ENCODE results near the gene SLC9A2. TPM values are rescaled to one million over a fixed set of nuclear protein-coding genes. Genes with fewer than 3 reads are reported as not detected.

Gene SLC9A2
- total RNA-seq, 4 donors from 2014 or later: under 0.01 to 0.29 (median 0.21) TPM; not detected in 1

DNA sequence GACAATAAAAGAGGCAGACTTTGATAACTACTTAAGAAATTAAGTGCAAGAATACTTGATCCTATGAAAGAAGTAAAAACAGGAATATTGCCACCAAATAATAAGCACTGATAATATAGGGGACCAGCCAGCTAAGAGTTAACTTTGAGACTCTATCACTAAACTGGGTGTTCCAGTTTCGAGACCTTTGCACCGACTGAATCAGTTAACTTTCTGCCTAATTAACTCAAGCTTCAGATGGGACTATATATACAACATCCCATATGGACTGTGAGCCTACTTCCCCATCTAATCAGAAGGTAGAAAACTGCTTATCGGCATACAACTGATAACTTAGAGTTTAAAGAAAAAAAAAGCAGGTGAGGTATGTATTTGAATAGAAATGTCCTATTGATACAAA lies 25.8 kb upstream of the SLC9A2 start:
- intact Hi-C loops (cut with DNase I; ENCODE audit: low total_unique reads): no loop called here
- Histone ChIP-seq H3K27ac (no peak overlapping the region), H3K4me3 (no peak overlapping the region), H3K4me1 (no peaks in the 10 kb centered on the region), H3K27me3 (no peaks in the 10 kb centered on the region), H3K36me3 (no peaks in the 10 kb centered on the region), H3K9me3 (no peaks in the 10 kb centered on the region)
- no peak for DNase-seq
- no peak for TF ChIP-seq POLR2A (IDR thresholded peaks at IDR 0.05)
- TF ChIP-seq, protein P1, sequence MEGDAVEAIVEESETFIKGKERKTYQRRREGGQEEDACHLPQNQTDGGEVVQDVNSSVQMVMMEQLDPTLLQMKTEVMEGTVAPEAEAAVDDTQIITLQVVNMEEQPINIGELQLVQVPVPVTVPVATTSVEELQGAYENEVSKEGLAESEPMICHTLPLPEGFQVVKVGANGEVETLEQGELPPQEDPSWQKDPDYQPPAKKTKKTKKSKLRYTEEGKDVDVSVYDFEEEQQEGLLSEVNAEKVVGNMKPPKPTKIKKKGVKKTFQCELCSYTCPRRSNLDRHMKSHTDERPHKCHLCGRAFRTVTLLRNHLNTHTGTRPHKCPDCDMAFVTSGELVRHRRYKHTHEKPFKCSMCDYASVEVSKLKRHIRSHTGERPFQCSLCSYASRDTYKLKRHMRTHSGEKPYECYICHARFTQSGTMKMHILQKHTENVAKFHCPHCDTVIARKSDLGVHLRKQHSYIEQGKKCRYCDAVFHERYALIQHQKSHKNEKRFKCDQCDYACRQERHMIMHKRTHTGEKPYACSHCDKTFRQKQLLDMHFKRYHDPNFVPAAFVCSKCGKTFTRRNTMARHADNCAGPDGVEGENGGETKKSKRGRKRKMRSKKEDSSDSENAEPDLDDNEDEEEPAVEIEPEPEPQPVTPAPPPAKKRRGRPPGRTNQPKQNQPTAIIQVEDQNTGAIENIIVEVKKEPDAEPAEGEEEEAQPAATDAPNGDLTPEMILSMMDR (IDR thresholded peaks at IDR 0.05): no peak

DNA sequence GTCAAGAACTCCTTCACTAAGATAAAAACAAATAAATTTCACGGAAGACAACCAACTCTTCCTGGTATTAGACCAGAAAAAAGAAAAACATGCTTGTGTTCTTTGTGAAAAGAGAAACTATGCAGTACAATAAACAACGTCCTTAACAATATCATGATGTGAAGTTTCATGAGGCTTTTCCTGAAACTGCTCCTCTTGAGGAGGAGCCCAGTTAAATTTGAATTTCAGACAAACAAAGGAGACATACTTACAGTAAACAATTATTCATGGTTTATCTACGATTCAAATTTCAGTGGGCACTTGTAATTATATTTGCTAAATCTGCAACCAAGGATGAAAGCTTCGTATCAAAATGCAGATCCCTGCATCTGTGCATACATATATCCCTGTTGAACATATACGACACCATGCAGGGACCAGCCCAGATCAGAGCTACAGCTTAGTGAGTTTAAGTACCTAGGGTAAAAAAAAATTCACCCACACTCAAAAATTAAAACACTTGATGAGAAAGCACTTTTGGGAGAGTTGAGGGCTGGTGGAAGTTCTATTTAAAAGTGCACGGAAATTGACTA lies 24.8 kb upstream of the SLC9A2 start:
- Histone ChIP-seq H3K4me3 (no peak overlapping the region), H3K9me3 (no peaks in the 10 kb centered on the region), H3K36me3 (no peaks in the 10 kb centered on the region), H3K4me1 (no peaks in the 10 kb centered on the region), H3K27me3 (no peaks in the 10 kb centered on the region), H3K27ac (no peak overlapping the region)
- intact Hi-C loops (cut with DNase I; ENCODE audit: low total_unique reads): no loop called here
- TF ChIP-seq POLR2A (IDR thresholded peaks at IDR 0.05): no peak
- TF ChIP-seq, protein P1 (IDR thresholded peaks at IDR 0.05): no peak
- no peak for DNase-seq

DNA sequence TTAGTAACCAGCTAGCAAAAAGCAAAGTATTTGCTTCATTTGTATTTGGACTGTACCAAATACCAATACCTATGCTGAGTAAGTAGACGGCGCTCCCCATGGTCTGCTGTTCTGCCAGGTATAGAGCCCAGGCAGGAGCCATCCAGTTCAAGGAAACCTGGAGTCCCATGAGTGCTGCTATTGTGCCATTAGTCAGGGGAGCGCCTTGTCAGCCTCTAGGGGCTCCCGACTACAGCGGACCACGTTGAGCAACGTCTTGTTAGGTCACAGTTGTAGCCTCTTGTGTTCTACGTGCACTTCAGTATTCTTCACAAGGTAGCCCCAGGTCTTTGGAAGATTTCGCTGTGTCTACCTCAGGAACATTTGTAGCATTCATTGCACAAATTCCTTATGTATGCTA lies 21.6 kb upstream of the SLC9A2 start:
- no peak for DNase-seq
- intact Hi-C loops (cut with DNase I; ENCODE audit: low total_unique reads): no loop called here
- TF ChIP-seq, protein P1 (IDR thresholded peaks at IDR 0.05): no peak
- TF ChIP-seq POLR2A (IDR thresholded peaks at IDR 0.05): no peak
- H3K27me3 ChIP-seq: no peaks in the 10 kb centered on the region
- no peaks in the 10 kb centered on the region for H3K4me1 ChIP-seq
- H3K4me3 ChIP-seq: no peak overlapping the region
- H3K36me3 ChIP-seq: no peaks in the 10 kb centered on the region
- no peaks in the 10 kb centered on the region for H3K9me3 ChIP-seq
- no peak overlapping the region for H3K27ac ChIP-seq

DNA sequence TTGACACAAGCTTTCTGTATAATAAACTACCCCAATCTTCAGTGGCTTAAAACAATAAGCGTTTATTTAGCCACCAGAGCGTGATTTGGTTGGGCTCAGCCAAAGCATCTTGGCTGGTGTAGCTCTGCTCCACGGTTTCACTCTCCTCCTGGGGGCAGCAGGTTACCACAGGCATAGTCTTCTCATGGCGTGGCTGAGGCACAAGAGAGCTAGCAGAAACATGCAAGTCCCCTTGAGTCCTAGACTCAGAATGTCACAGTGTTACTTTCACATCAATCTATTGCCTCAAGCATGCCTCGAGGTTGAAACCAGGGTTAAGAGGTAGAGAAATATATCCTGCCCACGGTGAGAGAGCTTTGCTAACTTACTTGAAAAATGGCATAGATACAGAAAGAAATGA lies 19.9 kb upstream of the SLC9A2 start:
- no peak for TF ChIP-seq POLR2A (IDR thresholded peaks at IDR 0.05)
- TF ChIP-seq, protein P1 (IDR thresholded peaks at IDR 0.05): no peak
- Histone ChIP-seq H3K27ac (no peak overlapping the region), H3K9me3 (no peaks in the 10 kb centered on the region), H3K4me1 (no peaks in the 10 kb centered on the region), H3K27me3 (no peaks in the 10 kb centered on the region), H3K36me3 (no peaks in the 10 kb centered on the region), H3K4me3 (no peak overlapping the region)
- intact Hi-C loops (cut with DNase I; ENCODE audit: low total_unique reads): no loop called here
- DNase-seq: no peak

DNA sequence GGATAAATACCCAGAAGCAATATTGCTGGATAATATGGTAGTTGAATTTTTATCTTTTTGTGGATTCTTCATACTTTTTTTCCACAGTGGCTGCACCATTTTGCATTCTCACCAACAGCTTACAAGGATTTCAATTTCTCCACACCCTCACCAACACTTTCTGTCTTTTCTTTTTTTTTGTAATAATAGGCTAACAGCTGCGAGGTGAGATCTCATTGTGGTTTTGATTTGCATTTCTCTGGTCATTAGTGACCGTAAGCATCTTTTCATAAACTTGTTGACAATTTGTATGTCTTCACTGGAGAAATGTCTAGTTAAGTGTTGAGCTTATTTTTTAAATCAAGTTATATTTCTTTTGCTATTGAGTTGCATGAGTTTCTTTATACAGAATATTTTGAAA lies 17.6 kb upstream of the SLC9A2 start:
- TF ChIP-seq POLR2A (IDR thresholded peaks at IDR 0.05): no peak
- intact Hi-C loops (cut with DNase I; ENCODE audit: low total_unique reads): no loop called here

DNA sequence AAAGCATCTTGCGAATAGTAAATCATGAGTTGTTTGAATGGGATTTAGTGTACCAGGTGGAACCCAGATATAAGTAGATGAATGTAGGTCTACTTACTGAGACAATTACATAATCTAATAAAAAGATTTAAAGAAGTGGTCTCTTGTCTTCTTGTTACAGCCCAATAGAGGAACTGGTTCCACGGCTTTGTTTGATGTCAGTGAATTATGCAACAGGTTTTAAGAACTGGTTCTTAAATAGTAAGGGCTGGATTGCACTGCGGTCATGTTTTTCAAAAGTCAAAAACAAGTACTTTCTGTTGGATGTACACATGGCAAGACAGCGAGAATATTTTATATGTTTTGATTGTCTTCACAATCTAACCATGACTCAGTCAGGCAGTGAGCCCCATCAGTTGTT lies 15.4 kb upstream of the SLC9A2 start:
- H3K4me1 ChIP-seq: no peaks in the 10 kb centered on the region
- no peak overlapping the region for H3K4me3 ChIP-seq
- no peaks in the 10 kb centered on the region for H3K9me3 ChIP-seq
- H3K36me3 ChIP-seq: no peaks in the 10 kb centered on the region
- no peak overlapping the region for H3K27ac ChIP-seq
- no peak for TF ChIP-seq POLR2A (IDR thresholded peaks at IDR 0.05)
- TF ChIP-seq, protein P1 (IDR thresholded peaks at IDR 0.05): no peak
- intact Hi-C loops (cut with DNase I; ENCODE audit: low total_unique reads): no loop called here
- H3K27me3 ChIP-seq: no peaks in the 10 kb centered on the region
- no peak for DNase-seq

More for the DNA sequence above, 17.6 kb upstream of the SLC9A2 start:
- Histone ChIP-seq H3K4me3 (no peak overlapping the region), H3K4me1 (no peaks in the 10 kb centered on the region), H3K36me3 (no peaks in the 10 kb centered on the region), H3K27ac (no peak overlapping the region), H3K27me3 (no peaks in the 10 kb centered on the region), H3K9me3 (no peaks in the 10 kb centered on the region)
- no peak for DNase-seq
